ENCODE data around the gene TRIM59. TPM values are rescaled to one million over a fixed set of nuclear protein-coding genes. Genes with fewer than 3 reads are reported as not detected.
"Not testable (repeated sequence)": the region's sequence is repeated elsewhere in the genome, so short reads cannot be mapped to it uniquely, and the experiment has no call there.

The TRIM59 gene
- total and polyA plus RNA-seq, 2 donors (not counting 1 experiment from before 2014, with no cell fraction given), result 13.6 to 31.2 TPM

- H3K79me2 ChIP-seq (ENCODE audit: control insufficient read depth, insufficient read depth, low read length), result no peaks in the 10 kb centered on the region
- no peak overlapping the region for H3K9ac ChIP-seq (ENCODE audit: insufficient read depth, low read length)
- no peaks in the 10 kb centered on the region for H3K36me3 ChIP-seq (ENCODE audit: control insufficient read depth, insufficient read depth, low read length)
- no peaks in the 10 kb centered on the region for H3K27me3 ChIP-seq (ENCODE audit: control insufficient read depth, insufficient read depth, low read length)
- no peak overlapping the region for H2AFZ ChIP-seq (ENCODE audit: low read length)
- TF ChIP-seq CTCF (conservative IDR thresholded peaks at IDR 0.05 in 1 of 2, IDR thresholded peaks at IDR 0.05 in 1 of 2; ENCODE audit: low read depth in 1 of 2, low read length in 2 of 2), result no peak
- TF ChIP-seq EZH2 (IDR thresholded peaks at IDR 0.05; ENCODE audit: low read length, missing control alignments), result no peak
- DNase-seq (ENCODE audit: low read depth in 2 of 2), result no peak
- H3K4me3 ChIP-seq (replicated peaks in 1 of 4; ENCODE audit: control extremely low read depth in 1 of 4, insufficient read depth in 1 of 4, low read depth in 3 of 4, low read length in 4 of 4), result no peak overlapping the region
- H3K4me1 ChIP-seq (ENCODE audit: control insufficient read depth, extremely low read depth, insufficient read depth, low read length), result peaks cover 4% of the 10 kb centered on the region
- no peaks in the 10 kb centered on the region for H4K20me1 ChIP-seq (ENCODE audit: control insufficient read depth, extremely low read depth, insufficient read depth, low read length)
- H3K9me3 ChIP-seq (ENCODE audit: control insufficient read depth, insufficient read depth, low read depth, low read length), result no peaks in the 10 kb centered on the region
- no peak overlapping the region for H3K4me2 ChIP-seq (ENCODE audit: extremely low read depth, insufficient read depth, low read length)
- no peak overlapping the region for H3K27ac ChIP-seq (ENCODE audit: insufficient read depth, low read length)
Measured at GRCh38 chr3:160454995-160455394, 5.4 kb upstream of the TRIM59 start.

GRCh38 chr3:160452251-160452650, 2.7 kb upstream of the TRIM59 start:
- not testable (repeated sequence) for H2AFZ ChIP-seq (ENCODE audit: low read length); H3K36me3 ChIP-seq (ENCODE audit: control insufficient read depth, insufficient read depth, low read length); H3K4me2 ChIP-seq (ENCODE audit: extremely low read depth, insufficient read depth, low read length); H3K9me3 ChIP-seq (ENCODE audit: control insufficient read depth, insufficient read depth, low read depth, low read length); DNase-seq (ENCODE audit: low read depth in 2 of 2); H3K4me1 ChIP-seq (ENCODE audit: control insufficient read depth, extremely low read depth, insufficient read depth, low read length); H3K9ac ChIP-seq (ENCODE audit: insufficient read depth, low read length); H4K20me1 ChIP-seq (ENCODE audit: control insufficient read depth, extremely low read depth, insufficient read depth, low read length); H3K27me3 ChIP-seq (ENCODE audit: control insufficient read depth, insufficient read depth, low read length); H3K4me3 ChIP-seq (replicated peaks in 1 of 4; ENCODE audit: control extremely low read depth in 1 of 4, insufficient read depth in 1 of 4, low read depth in 3 of 4, low read length in 4 of 4); H3K27ac ChIP-seq (ENCODE audit: insufficient read depth, low read length)
- H3K79me2 ChIP-seq (ENCODE audit: control insufficient read depth, insufficient read depth, low read length), result peaks cover 21% of the 10 kb centered on the region

GRCh38 chr3:160451602-160452001, 2.0 kb upstream of the TRIM59 start:
- H3K4me1 ChIP-seq (ENCODE audit: control insufficient read depth, extremely low read depth, insufficient read depth, low read length), result peaks cover 4% of the 10 kb centered on the region
- no peaks in the 10 kb centered on the region for H4K20me1 ChIP-seq (ENCODE audit: control insufficient read depth, extremely low read depth, insufficient read depth, low read length)
- H3K9ac ChIP-seq (ENCODE audit: insufficient read depth, low read length), result no peak overlapping the region
- no peak overlapping the region for H3K27ac ChIP-seq (ENCODE audit: insufficient read depth, low read length)
- H3K36me3 ChIP-seq (ENCODE audit: control insufficient read depth, insufficient read depth, low read length), result peaks cover under 1% of the 10 kb centered on the region
- H3K79me2 ChIP-seq (ENCODE audit: control insufficient read depth, insufficient read depth, low read length), result peaks cover 27% of the 10 kb centered on the region
- no peak for TF ChIP-seq CTCF (conservative IDR thresholded peaks at IDR 0.05 in 1 of 2, IDR thresholded peaks at IDR 0.05 in 1 of 2; ENCODE audit: low read depth in 1 of 2, low read length in 2 of 2)
- no peak for TF ChIP-seq EZH2 (IDR thresholded peaks at IDR 0.05; ENCODE audit: low read length, missing control alignments)
- H3K9me3 ChIP-seq (ENCODE audit: control insufficient read depth, insufficient read depth, low read depth, low read length), result no peaks in the 10 kb centered on the region
- no peak overlapping the region for H3K4me3 ChIP-seq (replicated peaks in 1 of 4; ENCODE audit: control extremely low read depth in 1 of 4, insufficient read depth in 1 of 4, low read depth in 3 of 4, low read length in 4 of 4)
- H3K4me2 ChIP-seq (ENCODE audit: extremely low read depth, insufficient read depth, low read length), result no peak overlapping the region
- no peaks in the 10 kb centered on the region for H3K27me3 ChIP-seq (ENCODE audit: control insufficient read depth, insufficient read depth, low read length)
- H2AFZ ChIP-seq (ENCODE audit: low read length), result no peak overlapping the region
- DNase-seq (ENCODE audit: low read depth in 2 of 2), result no peak
